Neural crest cell (in vitro differentiated cells): ENCODE measurements around the gene TSPAN32. TPM values are rescaled to one million over a fixed set of nuclear protein-coding genes. Genes with fewer than 3 reads are reported as not detected.

Experiments
- DNase-seq: peaks from one replicate; pipeline ENCODE4 v3.0.0; 2021; ENCODE audit warnings: low read depth, mixed read lengths, low spot score
- H3K27ac Mint-ChIP-seq: one replicate; pipeline ENCODE4 v1.8.0; 2021; ENCODE audit warnings: mild to moderate bottlenecking, mixed read lengths; ENCODE audit not compliant: unreplicated experiment
- H3K27me3 Mint-ChIP-seq: 2 replicates; pipeline ENCODE4 v1.8.0; 2021; ENCODE audit warnings: low read depth, mild to moderate bottlenecking, mixed read lengths
- H3K36me3 Mint-ChIP-seq: 2 replicates; pipeline ENCODE4 v1.8.0; 2021; ENCODE audit warnings: low read depth, mild to moderate bottlenecking, mixed read lengths
- H3K4me1 Mint-ChIP-seq: 2 replicates; pipeline ENCODE4 v1.8.0; 2021; ENCODE audit warnings: mixed read lengths
- H3K4me3 Mint-ChIP-seq: one replicate; pipeline ENCODE4 v1.8.0; 2021; ENCODE audit warnings: mild to moderate bottlenecking, mixed read lengths
- H3K9me3 Mint-ChIP-seq: 2 replicates; pipeline ENCODE4 v1.8.0; 2021; ENCODE audit warnings: mixed read lengths
- total RNA-seq: library from RNA; stranded (reverse); gene quantifications from 2 replicates; pipeline ENCODE4 v1.2.1, GENCODE V29; 2021
- TF ChIP-seq, protein P1 (sequence below): fragments of 200-600 bp; sonication (generic); conservative IDR thresholded peaks from 2 replicates; pipeline ENCODE4 v1.5.0; 2021; ENCODE audit warnings: antibody characterized with exemption, mild to moderate bottlenecking

The TSPAN32 gene
- total RNA-seq, 1 donor from 2014 or later: not detected

DNA sequence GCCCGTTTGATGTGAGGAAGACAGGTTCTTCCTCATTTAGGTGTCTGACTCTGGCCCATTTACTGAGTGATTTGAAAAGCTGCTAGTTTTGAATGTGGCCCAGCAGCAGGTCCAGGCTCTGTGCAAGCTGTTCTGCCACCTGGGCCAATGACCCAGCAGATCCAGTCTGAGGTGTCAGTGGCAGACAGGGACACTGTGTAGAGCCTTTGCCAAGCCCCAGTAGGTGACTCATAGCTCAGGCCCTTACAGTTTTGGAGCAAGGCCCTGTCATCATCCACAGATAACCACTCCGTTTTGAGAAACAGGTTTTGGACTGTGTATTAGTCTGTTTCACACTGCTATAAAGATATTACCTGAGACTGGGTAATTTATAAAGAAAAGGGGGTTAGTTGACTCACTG lies 23.9 kb downstream of the TSPAN32 start:
- Mint-ChIP-seq H3K27ac (no peak overlapping the region), H3K27me3 (peaks cover 11% of the 10 kb centered on the region), H3K4me1 (peaks cover 5% of the 10 kb centered on the region), H3K36me3 (peaks cover 7% of the 10 kb centered on the region), H3K4me3 (no peak overlapping the region), H3K9me3 (peaks cover 6% of the 10 kb centered on the region)
- DNase-seq: no peak
- TF ChIP-seq, protein P1, sequence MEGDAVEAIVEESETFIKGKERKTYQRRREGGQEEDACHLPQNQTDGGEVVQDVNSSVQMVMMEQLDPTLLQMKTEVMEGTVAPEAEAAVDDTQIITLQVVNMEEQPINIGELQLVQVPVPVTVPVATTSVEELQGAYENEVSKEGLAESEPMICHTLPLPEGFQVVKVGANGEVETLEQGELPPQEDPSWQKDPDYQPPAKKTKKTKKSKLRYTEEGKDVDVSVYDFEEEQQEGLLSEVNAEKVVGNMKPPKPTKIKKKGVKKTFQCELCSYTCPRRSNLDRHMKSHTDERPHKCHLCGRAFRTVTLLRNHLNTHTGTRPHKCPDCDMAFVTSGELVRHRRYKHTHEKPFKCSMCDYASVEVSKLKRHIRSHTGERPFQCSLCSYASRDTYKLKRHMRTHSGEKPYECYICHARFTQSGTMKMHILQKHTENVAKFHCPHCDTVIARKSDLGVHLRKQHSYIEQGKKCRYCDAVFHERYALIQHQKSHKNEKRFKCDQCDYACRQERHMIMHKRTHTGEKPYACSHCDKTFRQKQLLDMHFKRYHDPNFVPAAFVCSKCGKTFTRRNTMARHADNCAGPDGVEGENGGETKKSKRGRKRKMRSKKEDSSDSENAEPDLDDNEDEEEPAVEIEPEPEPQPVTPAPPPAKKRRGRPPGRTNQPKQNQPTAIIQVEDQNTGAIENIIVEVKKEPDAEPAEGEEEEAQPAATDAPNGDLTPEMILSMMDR: no peak

DNA sequence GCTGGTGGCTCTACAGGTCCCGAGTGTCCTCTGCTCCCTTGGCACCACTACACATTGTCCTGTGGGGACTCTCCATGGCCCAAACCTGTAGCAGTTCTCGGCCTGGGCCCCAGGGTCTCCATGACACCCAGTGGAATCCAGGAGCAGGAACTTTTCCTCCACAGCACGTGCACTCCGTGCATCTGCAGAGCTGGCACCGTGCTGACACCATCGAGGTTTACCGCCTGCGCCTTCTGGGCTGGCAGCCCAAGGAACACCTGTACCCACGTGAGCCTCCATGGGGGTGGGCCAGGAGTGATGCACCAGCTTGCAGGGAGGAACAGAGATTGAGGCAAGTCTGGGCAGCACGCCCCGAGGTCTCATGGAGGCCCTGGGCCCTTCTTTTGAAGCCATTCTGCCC lies 25.2 kb downstream of the TSPAN32 start:
- H3K9me3 Mint-ChIP-seq: peaks cover 13% of the 10 kb centered on the region
- no peak overlapping the region for H3K4me3 Mint-ChIP-seq
- H3K27ac Mint-ChIP-seq: no peak overlapping the region
- H3K36me3 Mint-ChIP-seq: peaks cover 14% of the 10 kb centered on the region
- no peak for DNase-seq
- peaks cover 5% of the 10 kb centered on the region for H3K4me1 Mint-ChIP-seq
- peaks cover 5% of the 10 kb centered on the region for H3K27me3 Mint-ChIP-seq
- TF ChIP-seq, protein P1: no peak

DNA sequence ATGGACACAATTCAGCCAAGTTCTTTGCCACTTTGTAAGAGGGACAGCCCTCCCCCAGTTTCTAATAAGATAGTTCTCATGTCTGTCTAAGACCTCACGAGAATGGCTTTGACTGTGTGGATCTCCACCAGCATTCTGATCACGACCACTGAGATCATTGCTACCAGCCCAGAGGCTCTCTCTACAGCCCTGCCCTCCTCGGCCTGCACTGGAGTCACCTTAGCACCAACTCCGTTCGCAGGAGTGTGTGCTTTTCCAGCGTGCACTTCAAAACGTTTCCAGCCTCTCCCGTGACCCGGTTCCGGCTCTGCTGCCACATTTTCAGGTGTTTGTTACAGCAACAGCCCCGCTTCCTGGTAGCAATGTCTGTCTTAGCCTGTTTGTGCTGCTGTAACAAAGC lies 26.2 kb downstream of the TSPAN32 start:
- no peaks in the 10 kb centered on the region for H3K27me3 Mint-ChIP-seq
- H3K4me1 Mint-ChIP-seq: peaks cover 5% of the 10 kb centered on the region
- H3K36me3 Mint-ChIP-seq: peaks cover 14% of the 10 kb centered on the region
- no peak overlapping the region for H3K4me3 Mint-ChIP-seq
- no peak for DNase-seq
- TF ChIP-seq, protein P1: no peak
- H3K27ac Mint-ChIP-seq: no peak overlapping the region
- H3K9me3 Mint-ChIP-seq: peaks cover 8% of the 10 kb centered on the region

DNA sequence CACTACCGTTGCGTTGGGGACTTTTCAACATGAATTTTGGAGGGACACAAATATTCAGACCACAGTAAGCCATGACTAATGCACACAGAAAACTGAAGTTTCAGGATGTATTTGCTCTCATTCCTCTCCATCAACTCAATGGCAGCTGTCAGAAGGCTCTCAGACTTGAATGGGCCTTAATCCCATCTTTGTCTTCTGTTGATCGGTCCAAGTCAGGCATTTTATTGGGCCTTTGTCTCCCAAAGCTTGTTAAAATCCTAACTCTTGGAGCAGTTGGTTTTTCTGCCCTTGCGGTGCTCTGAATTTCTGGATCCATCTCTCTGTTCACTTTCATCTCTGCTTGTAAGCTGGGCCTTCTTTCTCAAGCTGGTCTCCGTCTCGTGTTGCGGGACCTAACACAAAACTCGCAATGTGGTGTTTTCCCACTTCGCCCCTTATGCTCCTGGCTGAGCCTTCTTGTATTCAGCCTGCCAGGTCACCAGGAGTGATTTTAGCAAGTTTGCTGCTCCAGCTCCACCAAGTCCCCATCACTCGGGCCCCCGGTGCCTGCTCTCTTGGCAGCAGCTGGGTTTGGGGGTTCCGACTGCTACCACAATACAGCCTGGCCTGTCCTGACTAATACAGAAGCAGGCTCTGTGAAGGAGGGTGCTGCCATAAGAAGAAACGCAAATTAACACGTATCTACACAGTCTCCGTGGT lies 27.0 kb downstream of the TSPAN32 start:
- TF ChIP-seq, protein P1: no peak
- no peak for DNase-seq
- Mint-ChIP-seq H3K27me3 (no peaks in the 10 kb centered on the region), H3K36me3 (peaks cover 14% of the 10 kb centered on the region), H3K4me1 (peaks cover 5% of the 10 kb centered on the region), H3K4me3 (no peak overlapping the region), H3K27ac (no peak overlapping the region), H3K9me3 (peaks cover 8% of the 10 kb centered on the region)

DNA sequence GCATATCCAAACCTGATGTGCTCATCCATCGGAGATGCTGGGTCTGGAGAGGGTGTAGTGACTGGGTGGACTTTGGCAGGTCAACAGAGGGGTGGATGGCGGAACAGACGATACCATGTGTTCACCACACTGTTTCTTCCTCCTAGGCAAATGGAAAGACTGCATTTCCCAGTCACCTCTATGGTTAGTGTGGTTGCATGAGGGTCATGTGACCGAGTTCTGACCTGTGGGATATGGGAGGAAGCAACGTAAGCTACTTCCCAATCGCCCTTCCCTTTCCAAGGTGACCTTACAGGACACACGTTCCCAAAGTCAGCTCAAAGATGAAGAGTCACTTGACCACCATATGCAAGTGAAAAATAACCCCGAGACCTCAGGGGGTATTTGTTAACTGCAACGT lies 27.7 kb downstream of the TSPAN32 start:
- Mint-ChIP-seq H3K4me3 (no peak overlapping the region), H3K27ac (no peak overlapping the region), H3K9me3 (peaks cover 8% of the 10 kb centered on the region), H3K36me3 (peaks cover 14% of the 10 kb centered on the region), H3K27me3 (no peaks in the 10 kb centered on the region), H3K4me1 (peaks cover 5% of the 10 kb centered on the region)
- no peak for DNase-seq
- TF ChIP-seq, protein P1: no peak
